K562 (cell line): Measurements from ENCODE around the gene TRIM44. TPM values are rescaled to one million over a fixed set of nuclear protein-coding genes. Genes with fewer than 3 reads are reported as not detected.

Experiments
- CBFA2T2 ChIP-seq: fragments of 450-650 bp; conservative IDR thresholded peaks from 2 replicates; pipeline ENCODE4 v1.6.1; 2017; ENCODE audit warnings: mild to moderate bottlenecking
- CBX1 ChIP-seq: sonication (generic); IDR thresholded peaks from 2 replicates; pipeline ENCODE4 v1.6.1; 2016; ENCODE audit warnings: antibody characterized with exemption, low read depth, mild to moderate bottlenecking
- E2F8 ChIP-seq: fragments of 450-650 bp; IDR thresholded peaks from 2 replicates; pipeline ENCODE4 v1.7.1; 2018; ENCODE audit warnings: mild to moderate bottlenecking, low read depth; ENCODE audit not compliant: partially characterized antibody
- GMEB1 ChIP-seq: fragments of 250-450 bp; sonication (Bioruptor Pico); IDR thresholded peaks from 2 replicates; pipeline ENCODE4 v1.4.0; 2020; ENCODE audit warnings: mild to moderate bottlenecking
- RBFOX2 ChIP-seq: fragments of 200-400 bp; formaldehyde crosslinking; IDR thresholded peaks from 2 replicates; pipeline ENCODE4 v1.6.1; 2017; ENCODE audit warnings: low read depth, mild to moderate bottlenecking, low read length, moderate library complexity
- TAF7 ChIP-seq: fragments of 450-650 bp; IDR thresholded peaks from 2 replicates; pipeline ENCODE4 v1.6.1; 2016; ENCODE audit warnings: missing genetic modification characterization, missing compliant biosample characterization
- TAF9B ChIP-seq: fragments of 450-650 bp; IDR thresholded peaks from 2 replicates; pipeline ENCODE4 v1.6.1; 2018; ENCODE audit warnings: mild to moderate bottlenecking; ENCODE audit not compliant: partially characterized antibody
- ZBTB12 ChIP-seq: fragments of 250-450 bp; sonication (Bioruptor Pico); IDR thresholded peaks from 2 replicates; pipeline ENCODE4 v1.4.0; 2020
- ZBTB49 ChIP-seq: sonication (generic); formaldehyde crosslinking; IDR thresholded peaks from 2 replicates; pipeline ENCODE4 v1.8.0; 2022; ENCODE audit warnings: missing genetic modification reagents, mild to moderate bottlenecking, borderline replicate concordance
- ZNF217 ChIP-seq: sonication (generic); formaldehyde crosslinking; IDR thresholded peaks from 2 replicates; pipeline ENCODE4 v1.8.0; 2022; ENCODE audit warnings: mild to moderate bottlenecking, missing genetic modification reagents
- ZNF23 ChIP-seq: fragments of 250-450 bp; sonication (Bioruptor Pico); IDR thresholded peaks from 2 replicates; pipeline ENCODE4 v1.4.0; 2020; ENCODE audit warnings: mild to moderate bottlenecking
- ZNF263 ChIP-seq: sonication (generic); formaldehyde crosslinking; IDR thresholded peaks from 2 replicates; pipeline ENCODE4 v1.8.0; 2022; ENCODE audit warnings: mild to moderate bottlenecking, missing genetic modification reagents, borderline replicate concordance
- polyA plus RNA-seq, 8 experiments: library from polyadenylated mRNA; depleted of rRNA in 4 of 8; stranded (reverse) in 5 of 8; unstranded in 3 of 8; fragments of >200 nt; fragmentation: Nextera tagmentation in 2 of 8; fragmentation: Illumina TruSeq in 1 of 8; extraction: Ambion mirVana in 2 of 8; extraction: Trizol in 1 of 8; gene quantifications; 2 replicates each; pipeline versions ENCODE4 v1.2.1 to v1.2.3, GENCODE V29; 2011 to 2014; ENCODE audit warnings: inconsistent platforms in 1 of 8, missing spikeins in 1 of 8
- total RNA-seq, 7 experiments: library from RNA; depleted of rRNA in 6 of 7; stranded (reverse); fragments of >200 nt in 6 of 7; fragmentation: Illumina TruSeq in 2 of 7; extraction: Trizol in 2 of 7; gene quantifications; 2 replicates each; pipeline versions ENCODE4 v1.2.1 to v1.2.3, GENCODE V29; 2011 to 2021; ENCODE audit warnings: low replicate concordance in 1 of 7

The TRIM44 gene
- total and polyA plus RNA-seq, 9 of the 15 experiments (the other 6 are each of a cell fraction or from before 2014, with no cell fraction given): 8.3 to 105 (median 37.2) TPM

GRCh38 chr11:35662649-35663407, at the start of gene TRIM44 (continued):
- TF ChIP-seq E2F8 (peak; percentile 48), ZBTB12 (CRISPR knock-in tag) (peak; percentile 68), CBX1 (peak; percentile 86; the same call in 1 of the 2 replicates), ZBTB49 (CRISPR knock-in tag) (peak; percentile 98), GMEB1 (peak; percentile 59; the same call in 1 of the 2 replicates), ZNF217 (CRISPR knock-in tag) (peak; percentile 86; the same call in 1 of the 2 replicates), CBFA2T2 (peak; percentile 12), ZNF23 (CRISPR knock-in tag) (no peak), TAF9B (peak; percentile 63), RBFOX2 (peak; percentile 93), ZNF263 (CRISPR knock-in tag) (peak; percentile 13), TAF7 (tag) (peak; percentile 53; the same call in 1 of the 2 replicates)
